ENCODE data around the gene PAFAH2.

Gene PAFAH2

GRCh38 chr1:26014179-26014578 is 16.3 kb upstream of the PAFAH2 start:
- DNase-seq (ENCODE audit: low read depth in 1 of 2, low spot score in 1 of 2): no peak

DNA sequence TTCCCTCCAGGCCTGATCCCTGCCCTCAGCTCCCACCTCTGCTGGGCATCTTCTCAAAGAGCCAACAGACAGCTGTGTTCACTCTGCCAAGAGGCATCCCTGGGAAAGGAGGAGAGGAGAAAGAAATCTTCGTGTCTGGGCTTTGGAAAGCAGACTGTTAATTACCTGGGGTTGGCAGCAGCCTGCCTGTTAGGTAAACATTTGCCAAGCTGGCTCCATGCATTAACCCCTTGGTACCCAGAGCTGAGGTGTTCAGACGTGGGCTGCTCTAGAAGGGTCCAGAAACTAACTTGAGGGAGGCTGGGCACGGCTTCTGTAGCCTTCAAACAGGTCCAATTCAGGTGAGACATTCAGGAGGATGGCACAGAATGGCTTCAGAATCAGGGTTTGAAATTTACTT is 15.0 kb upstream of the PAFAH2 start:
- no peak for DNase-seq (ENCODE audit: low read depth in 1 of 2, low spot score in 1 of 2)

- no peak for DNase-seq (ENCODE audit: low read depth in 1 of 2, low spot score in 1 of 2)
These were observed 13.0 kb upstream of the PAFAH2 start for GRCh38 chr1:26010825-26011224.

DNA sequence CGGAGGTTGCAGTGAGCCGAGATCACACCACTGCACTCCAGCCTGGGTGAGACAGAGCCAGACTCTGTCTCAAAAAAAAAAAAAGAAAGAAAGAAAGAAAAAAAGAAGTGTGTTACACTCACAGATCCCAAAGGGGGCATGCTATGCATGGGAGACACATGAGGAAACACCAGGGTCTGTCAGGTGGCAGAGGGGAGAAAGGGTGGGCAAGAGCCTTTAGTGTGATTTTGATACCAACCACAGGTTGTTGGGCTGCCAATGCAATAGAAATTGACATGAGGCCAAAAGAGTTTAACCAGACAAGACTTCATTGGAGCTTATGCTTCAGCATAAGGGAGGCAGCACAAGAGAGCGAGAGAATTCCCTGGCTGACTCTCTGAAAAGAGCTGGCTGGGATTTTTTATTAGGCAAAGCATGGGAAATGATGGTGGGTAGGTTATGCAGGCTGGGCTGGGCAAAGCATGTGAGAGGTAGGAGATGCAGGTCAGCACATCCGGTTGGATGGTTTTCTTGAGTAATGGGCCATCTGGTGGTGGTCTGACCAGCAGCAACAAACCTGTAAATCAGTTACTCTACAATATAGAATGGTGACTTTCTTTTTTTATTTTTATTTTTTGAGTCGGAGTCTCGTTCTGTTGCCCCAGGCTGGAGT is 12.1 kb upstream of the PAFAH2 start:
- no peak for DNase-seq (ENCODE audit: low read depth in 1 of 2, low spot score in 1 of 2)

GRCh38 chr1:26006710-26007109 is 8.8 kb upstream of the PAFAH2 start:
- no peak for DNase-seq (ENCODE audit: low read depth in 1 of 2, low spot score in 1 of 2)

DNA sequence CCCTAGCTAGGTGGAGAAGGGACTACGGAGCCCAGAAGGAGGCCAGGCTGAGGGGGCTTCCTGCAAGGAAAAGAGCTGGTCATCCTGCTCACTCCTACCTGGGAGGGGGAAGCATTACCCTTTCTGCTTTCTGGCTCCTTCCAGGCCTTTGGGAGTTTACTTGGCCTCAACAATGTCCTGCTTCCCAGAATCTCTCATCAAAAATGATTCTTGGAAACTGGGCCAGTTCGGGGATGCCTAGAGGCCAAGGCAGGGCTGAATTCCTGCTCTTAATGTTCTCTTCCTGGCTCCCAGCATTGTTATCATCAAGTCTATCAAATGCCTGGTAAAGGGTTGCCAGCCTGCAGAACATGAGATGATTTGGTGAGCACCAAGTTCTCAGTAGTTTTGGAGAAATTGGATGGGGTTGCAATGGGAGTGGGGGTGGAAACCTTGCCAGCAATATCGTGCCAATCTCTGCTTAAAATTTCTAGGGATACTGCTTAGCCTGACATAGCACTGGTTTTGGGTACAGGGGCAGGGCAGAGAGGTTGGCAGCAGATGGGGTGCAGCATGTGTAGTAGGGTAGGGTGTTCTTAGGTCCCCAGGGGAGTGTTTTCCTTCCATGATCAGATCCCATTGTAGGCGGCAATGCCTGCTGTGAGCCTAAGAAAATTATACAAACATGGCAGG is 7.7 kb upstream of the PAFAH2 start:
- DNase-seq (ENCODE audit: low read depth in 1 of 2, low spot score in 1 of 2): no peak

- no peak for DNase-seq (ENCODE audit: low read depth in 1 of 2, low spot score in 1 of 2)
These were observed 5.9 kb upstream of the PAFAH2 start for GRCh38 chr1:26003756-26004155.

DNA sequence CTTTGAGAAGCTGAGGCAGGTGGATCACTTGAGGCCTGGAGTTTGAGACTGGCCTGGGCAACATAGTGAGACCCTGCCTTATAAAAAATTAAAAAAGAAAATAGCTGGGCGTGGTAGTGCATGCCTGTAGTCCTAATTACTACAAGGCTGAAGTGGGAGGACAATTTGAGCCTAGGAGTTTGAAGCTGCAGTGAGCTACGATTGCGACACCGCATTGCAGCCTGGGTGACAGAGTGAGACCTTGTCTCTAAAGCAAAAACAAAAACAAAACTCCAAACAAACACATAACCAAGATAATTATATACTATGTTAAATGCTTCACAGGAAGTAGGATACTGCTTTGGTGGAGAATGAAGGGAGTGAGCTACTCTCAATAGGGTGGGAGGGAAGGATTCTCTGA is 5.4 kb upstream of the PAFAH2 start:
- no peak for DNase-seq (ENCODE audit: low read depth in 1 of 2, low spot score in 1 of 2)

GRCh38 chr1:25999041-25999800 is 1.4 kb upstream of the PAFAH2 start:
- DNase-seq (ENCODE audit: low read depth in 1 of 2, low spot score in 1 of 2): no peak

GRCh38 chr1:25996966-25997827 is 666 bp downstream of the PAFAH2 start:
- DNase-seq (ENCODE audit: low read depth in 1 of 2, low spot score in 1 of 2): no peak

GRCh38 chr1:25994402-25995150 is 3.3 kb downstream of the PAFAH2 start:
- no peak for DNase-seq (ENCODE audit: low read depth in 1 of 2, low spot score in 1 of 2)

GRCh38 chr1:25993197-25993951 is 4.5 kb downstream of the PAFAH2 start:
- no peak for DNase-seq (ENCODE audit: low read depth in 1 of 2, low spot score in 1 of 2)

DNA sequence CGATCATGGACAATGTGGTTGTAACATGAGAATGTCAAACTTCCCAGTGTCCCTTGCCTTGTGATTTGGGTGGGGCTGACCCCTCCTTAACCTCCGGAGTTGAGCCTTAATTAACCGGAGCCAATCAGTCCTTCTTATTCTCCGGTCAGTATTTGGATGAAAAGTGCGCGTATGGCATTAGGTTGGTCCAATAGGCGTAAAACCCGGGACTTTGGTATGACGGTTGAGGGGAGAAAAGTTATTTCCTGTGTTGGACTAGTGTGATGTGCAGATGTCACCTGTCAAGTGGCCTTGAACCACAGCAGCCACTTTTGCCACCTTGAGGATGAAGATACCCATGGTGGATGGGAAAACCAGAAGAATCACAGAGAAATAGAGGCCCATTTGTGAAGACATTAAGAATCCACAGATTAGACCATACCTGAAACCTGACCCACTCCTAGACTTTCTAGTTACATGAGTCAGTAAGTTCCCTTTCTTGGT is 5.1 kb downstream of the PAFAH2 start:
- DNase-seq (ENCODE audit: low read depth in 1 of 2, low spot score in 1 of 2): no peak

DNA sequence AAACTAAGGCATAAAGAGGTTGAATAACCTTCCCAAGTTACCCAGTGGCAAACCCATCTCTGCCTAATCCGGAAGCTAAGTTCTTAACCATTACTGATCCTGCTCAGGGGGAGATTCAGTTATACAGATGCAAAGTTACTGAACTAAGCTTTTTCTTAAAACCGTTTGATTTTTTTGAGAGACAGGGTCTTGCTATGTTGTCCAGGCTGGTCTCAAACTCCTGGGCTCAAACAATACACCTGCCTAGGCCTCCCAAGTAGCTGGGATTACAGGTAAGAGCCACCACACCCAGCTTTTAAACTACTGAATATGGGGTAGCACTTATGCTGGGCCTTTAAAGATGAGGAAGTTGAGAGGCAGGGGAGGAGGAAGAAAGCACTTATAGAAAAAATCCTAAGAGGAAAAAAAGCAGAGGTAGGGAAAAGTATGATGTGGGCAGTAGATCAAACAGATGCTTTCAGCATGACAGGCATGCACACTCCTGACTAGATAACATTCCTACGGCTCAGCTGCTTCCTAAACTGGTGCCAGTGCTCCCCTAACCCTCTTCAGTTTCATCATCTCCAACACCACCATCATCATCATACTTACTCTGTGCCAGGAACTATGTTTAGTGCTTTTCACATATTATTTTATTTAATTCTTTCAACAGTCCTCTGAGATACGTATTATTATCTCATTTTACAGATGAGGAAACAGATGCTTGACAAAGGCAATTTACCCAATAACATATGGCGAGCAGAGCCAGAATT is 5.8 kb downstream of the PAFAH2 start:
- DNase-seq (ENCODE audit: low read depth in 1 of 2, low spot score in 1 of 2): no peak

GRCh38 chr1:25990702-25991395 is 7.0 kb downstream of the PAFAH2 start:
- peak in 1 of 2 donors; percentile 18 for DNase-seq (ENCODE audit: low read depth in 1 of 2, low spot score in 1 of 2)

- DNase-seq (ENCODE audit: low read depth in 1 of 2, low spot score in 1 of 2): no peak
These were observed 7.6 kb downstream of the PAFAH2 start for GRCh38 chr1:25990251-25990650.

DNA sequence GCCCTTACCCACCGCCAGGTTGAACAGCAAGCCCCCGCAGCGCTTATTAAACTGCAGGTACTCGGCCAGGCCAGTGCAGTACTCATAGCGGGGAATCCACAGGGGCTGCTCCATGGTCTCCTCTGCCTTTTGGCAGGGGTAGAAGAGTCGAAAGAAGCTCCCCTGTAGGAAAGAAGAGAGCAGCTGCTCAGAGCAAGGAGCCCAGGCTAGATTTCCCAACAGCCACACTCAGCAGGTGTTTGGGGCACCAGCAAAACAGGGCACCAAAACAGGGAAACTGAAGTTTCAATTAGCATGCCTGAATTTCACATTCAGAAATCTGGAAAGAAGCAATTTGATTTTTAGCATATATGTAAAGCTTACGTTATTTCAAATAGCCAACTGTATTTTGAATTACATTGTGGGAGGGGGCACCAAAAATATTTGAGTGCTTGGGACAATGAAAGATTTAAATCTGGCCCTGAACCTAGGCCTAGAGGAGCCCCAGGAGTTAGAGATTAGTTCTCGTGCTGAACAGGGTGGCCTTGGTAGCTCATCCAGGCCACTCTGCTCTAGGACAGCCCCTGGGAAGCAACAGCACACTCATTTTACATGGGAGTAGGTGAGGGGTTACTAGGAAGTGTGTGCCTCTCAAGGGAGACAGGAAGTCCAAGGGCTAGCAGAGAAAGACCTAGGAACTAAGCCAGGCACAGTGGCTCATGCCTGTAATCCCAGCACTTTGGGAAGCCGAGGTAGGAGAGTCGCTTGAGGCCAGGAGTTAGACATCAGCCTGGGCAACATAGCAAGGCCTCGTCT is 8.2 kb downstream of the PAFAH2 start:
- DNase-seq (ENCODE audit: low read depth in 1 of 2, low spot score in 1 of 2): no peak

DNA sequence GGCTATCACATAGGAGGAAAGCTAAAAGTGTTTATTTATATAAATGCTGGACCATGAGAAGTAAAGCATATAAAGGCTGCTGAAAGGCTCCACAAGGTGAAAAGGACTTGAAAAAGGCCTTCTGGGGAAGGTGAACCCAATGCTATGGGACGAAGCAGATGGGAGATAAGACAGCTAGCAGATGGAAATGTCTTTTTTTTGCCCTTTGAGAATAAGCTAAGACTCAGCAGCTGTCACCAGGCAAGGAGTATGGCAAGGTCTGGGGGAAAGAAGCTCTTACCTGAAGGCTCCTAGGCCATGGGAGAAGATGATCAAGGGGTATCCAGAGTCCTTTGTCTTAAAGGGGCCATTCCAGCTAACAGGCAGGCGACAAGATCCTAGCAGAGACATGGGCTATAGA is 9.9 kb downstream of the PAFAH2 start:
- DNase-seq (ENCODE audit: low read depth in 1 of 2, low spot score in 1 of 2): no peak

Data from activated T-helper 1 cell treated with anti-CD3 and anti-CD28 coated beads, Interleukin-2, amount 50 U/mL, for 16 hours (primary cell).